OCI-LY1 (cell line): ENCODE measurements around the gene GPN2.

Experiments
- H2AFZ ChIP-seq: fragments of 200-600 bp; sonication (generic), shearing (Covaris generic); 2 replicates; pipeline ENCODE4 v1.6.0; 2014; ENCODE audit warnings: antibody characterized with exemption, mild to moderate bottlenecking, low read length
- H3F3A ChIP-seq: fragments of 200-600 bp; sonication (generic), shearing (Covaris generic); 2 replicates; pipeline ENCODE4 v1.6.0; 2014; ENCODE audit warnings: mild to moderate bottlenecking, antibody characterized with exemption, low read length, moderate library complexity; ENCODE audit not compliant: insufficient read depth
- H3K27ac ChIP-seq: fragments of 200-600 bp; sonication (generic); 2 replicates; pipeline ENCODE4 v1.5.1; 2014; ENCODE audit warnings: low read length, mixed run types, mild to moderate bottlenecking, low read depth; ENCODE audit not compliant: poor library complexity, severe bottlenecking
- H3K27me3 ChIP-seq: fragments of 200-600 bp; sonication (generic); 2 replicates; pipeline ENCODE4 v1.6.0; 2014; ENCODE audit warnings: antibody characterized with exemption, mild to moderate bottlenecking, low read length, moderate library complexity; ENCODE audit not compliant: insufficient read depth
- H3K36me3 ChIP-seq: fragments of 200-600 bp; sonication (generic); 2 replicates; pipeline ENCODE4 v1.6.1; 2014; ENCODE audit warnings: mild to moderate bottlenecking, antibody characterized with exemption, low read length, moderate library complexity, mixed read lengths; ENCODE audit not compliant: insufficient read depth
- H3K4me1 ChIP-seq: fragments of 200-600 bp; sonication (generic); 2 replicates; pipeline ENCODE4 v1.5.1; 2014; ENCODE audit warnings: mild to moderate bottlenecking, low read length, moderate library complexity; ENCODE audit not compliant: insufficient read depth, severe bottlenecking
- H3K4me2 ChIP-seq: fragments of 200-600 bp; sonication (generic), shearing (Covaris generic); 2 replicates; pipeline ENCODE4 v1.6.1; 2014; ENCODE audit warnings: low read length
- H3K4me3 ChIP-seq: fragments of 200-600 bp; sonication (generic); 2 replicates; pipeline ENCODE4 v1.5.1; 2014; ENCODE audit warnings: low read length, low read depth, mild to moderate bottlenecking, mixed read lengths; ENCODE audit not compliant: poor library complexity, severe bottlenecking
- H3K79me2 ChIP-seq: fragments of 200-600 bp; shearing (Covaris generic); 2 replicates; pipeline ENCODE4 v1.6.1; 2016; ENCODE audit warnings: mixed run types, low read length, mixed read lengths; ENCODE audit not compliant: insufficient read depth
- H3K9ac ChIP-seq: fragments of 200-600 bp; sonication (generic), shearing (Covaris generic); 2 replicates; pipeline ENCODE4 v1.6.1; 2014; ENCODE audit warnings: mild to moderate bottlenecking, low read length, mixed read lengths
- H3K9me2 ChIP-seq: fragments of 200-600 bp; sonication (generic), shearing (Covaris generic); 2 replicates; pipeline ENCODE4 v1.6.1; 2014; ENCODE audit warnings: low read depth, mild to moderate bottlenecking, low read length, mixed read lengths
- H3K9me3 ChIP-seq: fragments of 200-600 bp; shearing (Covaris generic); 2 replicates; pipeline ENCODE4 v1.6.1; 2014; ENCODE audit warnings: low read length, mixed read lengths
- H4K20me1 ChIP-seq: fragments of 200-600 bp; sonication (generic), shearing (Covaris generic); 2 replicates; pipeline ENCODE4 v1.6.0; 2016; ENCODE audit warnings: mild to moderate bottlenecking, low read length; ENCODE audit not compliant: insufficient read depth
- EZH2 ChIP-seq: fragments of 200-600 bp; sonication (generic), shearing (Covaris generic); IDR thresholded peaks from 2 replicates; pipeline ENCODE4 v1.8.0; 2017; ENCODE audit warnings: borderline replicate concordance, mixed run types, mild to moderate bottlenecking, antibody characterized with exemption, low read length, moderate library complexity, mixed read lengths
- TF ChIP-seq, protein P1 (sequence below): fragments of 200-600 bp; sonication (generic), shearing (Covaris generic); IDR thresholded peaks from 2 replicates; pipeline ENCODE4 v1.5.1; 2017; ENCODE audit warnings: mild to moderate bottlenecking, antibody characterized with exemption, low read length, moderate library complexity, mixed read lengths

GPN2 gene

DNA sequence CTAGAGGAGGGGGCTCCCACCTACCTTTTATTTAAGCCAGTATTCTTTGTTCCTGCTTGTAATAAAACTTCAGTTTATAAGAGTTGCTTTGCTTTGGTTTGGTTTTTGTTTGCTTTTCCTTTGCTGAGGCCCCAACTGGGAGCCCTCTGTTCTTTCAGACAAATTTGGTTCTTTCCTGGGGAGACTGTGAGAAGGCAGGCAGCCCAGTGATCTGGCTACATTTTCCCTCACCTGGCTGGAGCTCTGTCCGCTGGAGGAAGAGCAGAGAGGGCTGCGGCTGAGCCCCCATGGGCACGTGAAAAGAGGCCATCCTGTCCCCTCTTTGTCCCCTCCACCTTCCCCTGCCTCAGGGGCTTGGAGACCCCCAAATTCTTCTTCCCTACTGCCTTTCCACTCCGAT lies 34.4 kb downstream of the GPN2 start:
- H3K27ac ChIP-seq, result no peak overlapping the region
- H3K9me2 ChIP-seq, result no peaks in the 10 kb centered on the region
- H3K36me3 ChIP-seq, result peaks cover 36% of the 10 kb centered on the region; the same call in 1 of the 2 replicates
- H3K9ac ChIP-seq, result no peak overlapping the region
- no peaks in the 10 kb centered on the region for H3K79me2 ChIP-seq
- H3K9me3 ChIP-seq, result no peaks in the 10 kb centered on the region
- no peaks in the 10 kb centered on the region for H3K4me1 ChIP-seq
- no peak overlapping the region for H3K4me2 ChIP-seq
- H2AFZ ChIP-seq, result no peak overlapping the region
- no peak overlapping the region for H3K4me3 ChIP-seq
- no peaks in the 10 kb centered on the region for H4K20me1 ChIP-seq
- no peaks in the 10 kb centered on the region for H3K27me3 ChIP-seq
- H3F3A ChIP-seq, result no peaks in the 10 kb centered on the region
- no peak for TF ChIP-seq EZH2
- TF ChIP-seq, protein P1, sequence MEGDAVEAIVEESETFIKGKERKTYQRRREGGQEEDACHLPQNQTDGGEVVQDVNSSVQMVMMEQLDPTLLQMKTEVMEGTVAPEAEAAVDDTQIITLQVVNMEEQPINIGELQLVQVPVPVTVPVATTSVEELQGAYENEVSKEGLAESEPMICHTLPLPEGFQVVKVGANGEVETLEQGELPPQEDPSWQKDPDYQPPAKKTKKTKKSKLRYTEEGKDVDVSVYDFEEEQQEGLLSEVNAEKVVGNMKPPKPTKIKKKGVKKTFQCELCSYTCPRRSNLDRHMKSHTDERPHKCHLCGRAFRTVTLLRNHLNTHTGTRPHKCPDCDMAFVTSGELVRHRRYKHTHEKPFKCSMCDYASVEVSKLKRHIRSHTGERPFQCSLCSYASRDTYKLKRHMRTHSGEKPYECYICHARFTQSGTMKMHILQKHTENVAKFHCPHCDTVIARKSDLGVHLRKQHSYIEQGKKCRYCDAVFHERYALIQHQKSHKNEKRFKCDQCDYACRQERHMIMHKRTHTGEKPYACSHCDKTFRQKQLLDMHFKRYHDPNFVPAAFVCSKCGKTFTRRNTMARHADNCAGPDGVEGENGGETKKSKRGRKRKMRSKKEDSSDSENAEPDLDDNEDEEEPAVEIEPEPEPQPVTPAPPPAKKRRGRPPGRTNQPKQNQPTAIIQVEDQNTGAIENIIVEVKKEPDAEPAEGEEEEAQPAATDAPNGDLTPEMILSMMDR, result no peak

DNA sequence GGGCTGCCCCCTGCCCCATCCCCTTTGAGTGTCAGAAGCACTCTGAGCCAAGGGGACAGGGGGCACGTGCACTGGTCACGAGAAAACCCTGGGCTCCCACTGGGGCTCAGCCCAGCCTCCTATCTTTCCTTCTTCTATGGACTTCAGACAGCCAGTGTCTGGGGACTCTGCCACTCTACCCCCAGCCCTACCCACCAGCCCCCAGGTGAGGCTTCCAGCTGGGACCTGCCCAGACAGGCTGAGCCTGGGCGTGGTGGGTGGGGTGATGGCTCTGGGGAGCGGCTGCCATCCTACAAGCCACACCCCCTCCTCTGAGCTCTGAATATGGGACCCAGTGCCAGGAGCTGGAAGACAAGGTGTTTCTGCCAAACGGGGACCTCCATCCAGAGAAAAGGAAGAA lies 35.2 kb downstream of the GPN2 start:
- peaks cover 43% of the 10 kb centered on the region; the same call in 1 of the 2 replicates for H3K36me3 ChIP-seq
- no peak overlapping the region for H3K4me2 ChIP-seq

DNA sequence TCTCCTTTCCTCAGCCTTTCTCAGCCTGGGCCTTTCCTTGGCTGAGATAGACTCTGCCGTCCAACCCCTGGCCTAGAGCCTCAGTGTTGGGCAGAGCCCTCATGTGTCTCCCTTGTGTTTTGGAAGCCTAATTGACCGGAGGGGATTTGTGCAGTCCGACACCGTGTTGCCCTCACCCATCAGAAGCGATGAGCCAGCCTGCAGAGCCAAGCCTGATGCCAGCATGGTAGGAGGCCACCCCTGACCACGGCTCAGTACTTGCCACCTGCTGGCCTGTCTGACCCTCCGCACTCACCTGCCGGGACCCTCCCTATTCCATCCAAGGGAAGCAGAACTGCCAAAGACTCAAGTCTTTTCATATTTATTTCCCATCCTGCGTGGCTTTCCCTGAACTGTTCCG lies 36.5 kb downstream of the GPN2 start:
- no peak overlapping the region for H3K9ac ChIP-seq
- H3K27ac ChIP-seq, result no peak overlapping the region
- no peaks in the 10 kb centered on the region for H3K9me2 ChIP-seq
- TF ChIP-seq, protein P1, result no peak
- no peak for TF ChIP-seq EZH2
- no peaks in the 10 kb centered on the region for H3F3A ChIP-seq
- H4K20me1 ChIP-seq, result no peaks in the 10 kb centered on the region
- H3K4me3 ChIP-seq, result no peak overlapping the region
- H3K36me3 ChIP-seq, result peaks cover 48% of the 10 kb centered on the region; the same call in 1 of the 2 replicates
- H3K4me1 ChIP-seq, result no peaks in the 10 kb centered on the region
- H3K9me3 ChIP-seq, result no peaks in the 10 kb centered on the region
- no peak overlapping the region for H2AFZ ChIP-seq
- no peaks in the 10 kb centered on the region for H3K27me3 ChIP-seq
- H3K79me2 ChIP-seq, result no peaks in the 10 kb centered on the region
- H3K4me2 ChIP-seq, result no peak overlapping the region

More for the DNA sequence above, 35.2 kb downstream of the GPN2 start:
- Histone ChIP-seq H3K27ac (no peak overlapping the region), H3K4me3 (no peak overlapping the region), H3K4me1 (no peaks in the 10 kb centered on the region), H3K9me3 (no peaks in the 10 kb centered on the region), H3K27me3 (no peaks in the 10 kb centered on the region), H3F3A (no peaks in the 10 kb centered on the region), H3K9ac (no peak overlapping the region), H3K9me2 (no peaks in the 10 kb centered on the region), H3K79me2 (no peaks in the 10 kb centered on the region), H2AFZ (no peak overlapping the region), H4K20me1 (no peaks in the 10 kb centered on the region)
- no peak for TF ChIP-seq EZH2
- TF ChIP-seq, protein P1, result no peak
